Gastroesophageal sphincter (tissue), 3 donors: Measurements from ENCODE around the gene ORMDL3.

Experiments
- CTCF ChIP-seq, 4 experiments: fragments of 200-600 bp in 2 of 4; fragments of 450-650 bp in 2 of 4; sonication (generic) in 1 of 4; IDR thresholded peaks; one replicate each; pipeline ENCODE4 v1.5.1; 2017 to 2019; ENCODE audit warnings: antibody characterized with exemption in 4 of 4, mild to moderate bottlenecking in 2 of 4, moderate library complexity in 2 of 4
- EP300 ChIP-seq: sonication (generic); formaldehyde crosslinking; IDR thresholded peaks from one replicate; pipeline ENCODE4 v1.6.1; 2017; ENCODE audit warnings: antibody characterized with exemption, mild to moderate bottlenecking
- POLR2A ChIP-seq, 2 donors: fragments of 450-650 bp; IDR thresholded peaks; one replicate each; pipeline ENCODE4 v1.6.1; 2017; ENCODE audit warnings: antibody characterized with exemption in 2 of 2, mild to moderate bottlenecking in 2 of 2, moderate library complexity in 1 of 2
- POLR2AphosphoS5 ChIP-seq: sonication (generic); formaldehyde crosslinking; IDR thresholded peaks from one replicate; pipeline ENCODE4 v1.6.1; 2017; ENCODE audit warnings: antibody characterized with exemption

GRCh38 chr17:39927101-39927928 lies at the start of gene ORMDL3, which contains the start of gene LRRC3C:
- peak in 2 of 4 experiments; percentile 0 to 7 for TF ChIP-seq CTCF (IDR thresholded peaks at IDR 0.05)
- no peak for TF ChIP-seq EP300
- peak; percentile 68 to 69 for TF ChIP-seq POLR2A (IDR thresholded peaks at IDR 0.05)
- peak; percentile 86 for TF ChIP-seq POLR2AphosphoS5
